Measurements from ENCODE around the gene XYLT1.

DNA sequence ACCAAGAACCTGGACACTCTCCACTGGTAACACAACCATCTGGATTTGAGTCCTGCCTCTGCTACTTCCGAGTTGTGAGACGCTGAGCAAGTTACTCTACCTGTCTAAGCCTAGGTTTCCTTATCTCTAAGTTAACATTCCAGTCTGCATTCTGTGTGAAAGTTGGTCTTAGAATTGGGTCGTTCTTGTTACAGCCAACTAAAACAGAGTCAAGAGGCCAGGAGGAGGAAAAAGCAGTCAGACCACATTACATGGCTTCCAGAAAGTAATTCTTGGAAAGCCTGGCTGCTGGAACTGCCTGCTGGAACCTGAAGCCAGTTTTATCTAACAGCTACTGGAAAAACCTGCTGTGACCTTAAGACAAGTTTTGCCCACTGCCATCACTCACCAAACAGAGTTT is 38.4 kb upstream of the XYLT1 start:
- no peak for TF ChIP-seq ZNF764 (CRISPR knock-in tag; IDR thresholded peaks at IDR 0.05; ENCODE audit: low read depth)
- TF ChIP-seq E2F8 (IDR thresholded peaks at IDR 0.05; ENCODE audit: low read depth, partially characterized antibody): no peak
- no peak for TF ChIP-seq NCOR1 (IDR thresholded peaks at IDR 0.05)
- TF ChIP-seq POLR2A (conservative IDR thresholded peaks at IDR 0.05): no peak
- TF ChIP-seq, protein P1, sequence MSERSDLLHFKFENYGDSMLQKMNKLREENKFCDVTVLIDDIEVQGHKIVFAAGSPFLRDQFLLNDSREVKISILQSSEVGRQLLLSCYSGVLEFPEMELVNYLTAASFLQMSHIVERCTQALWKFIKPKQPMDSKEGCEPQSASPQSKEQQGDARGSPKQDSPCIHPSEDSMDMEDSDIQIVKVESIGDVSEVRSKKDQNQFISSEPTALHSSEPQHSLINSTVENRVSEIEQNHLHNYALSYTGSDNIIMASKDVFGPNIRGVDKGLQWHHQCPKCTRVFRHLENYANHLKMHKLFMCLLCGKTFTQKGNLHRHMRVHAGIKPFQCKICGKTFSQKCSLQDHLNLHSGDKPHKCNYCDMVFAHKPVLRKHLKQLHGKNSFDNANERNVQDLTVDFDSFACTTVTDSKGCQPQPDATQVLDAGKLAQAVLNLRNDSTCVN (CRISPR knock-in tag; IDR thresholded peaks at IDR 0.05): no peak
- no peak for TF ChIP-seq FIP1L1 (IDR thresholded peaks at IDR 0.05; ENCODE audit: low read depth, low read length, poor library complexity, severe bottlenecking)
- TF ChIP-seq CTCF (IDR thresholded peaks at IDR 0.05 in 2 of 3, conservative IDR thresholded peaks at IDR 0.05 in 1 of 3; ENCODE audit: insufficient read depth in 2 of 3, low read depth in 1 of 3, low read length in 3 of 3): no peak
- no peak for TF ChIP-seq RBM34 (IDR thresholded peaks at IDR 0.05; ENCODE audit: borderline replicate concordance, insufficient read depth, low read length)
- TF ChIP-seq TAF1 (IDR thresholded peaks at IDR 0.05; ENCODE audit: control insufficient read depth, extremely low read depth, insufficient read depth, low read length, severe bottlenecking): no peak
- no peak for TF ChIP-seq CBX5 (IDR thresholded peaks at IDR 0.05; ENCODE audit: borderline replicate concordance, low read depth)
- TF ChIP-seq ARNT (IDR thresholded peaks at IDR 0.05): no peak

All from K562 (cell line).